T-helper 1 cell treated with Interleukin-12 subunit alpha and Interleukin-12 subunit beta and Interleukin-4 antibody, amounts not matched to agents 30 μg/mL and 1 μg/mL, for 36 hours (primary cell): ENCODE results near the gene BPIFB3.
"Not testable (repeated sequence)": the region's sequence is repeated elsewhere in the genome, so short reads cannot be mapped to it uniquely, and the experiment has no call there.

Source experiments
- H3K27ac Mint-ChIP-seq: one replicate; pipeline ENCODE4 v1.8.0; 2021; ENCODE audit warnings: mild to moderate bottlenecking, mixed read lengths
- H3K27me3 Mint-ChIP-seq: one replicate; pipeline ENCODE4 v1.8.0; 2021; ENCODE audit warnings: low read depth, mixed read lengths
- H3K36me3 Mint-ChIP-seq: one replicate; pipeline ENCODE4 v1.8.0; 2021; ENCODE audit warnings: low read depth, mixed read lengths
- H3K4me1 Mint-ChIP-seq: one replicate; pipeline ENCODE4 v1.8.0; 2021; ENCODE audit warnings: low read depth, mixed read lengths
- H3K4me3 Mint-ChIP-seq: one replicate; pipeline ENCODE4 v1.8.0; 2021; ENCODE audit warnings: mild to moderate bottlenecking, moderate library complexity, mixed read lengths
- H3K9me3 Mint-ChIP-seq: one replicate; pipeline ENCODE4 v1.8.0; 2021; ENCODE audit warnings: mixed read lengths

Gene BPIFB3

DNA sequence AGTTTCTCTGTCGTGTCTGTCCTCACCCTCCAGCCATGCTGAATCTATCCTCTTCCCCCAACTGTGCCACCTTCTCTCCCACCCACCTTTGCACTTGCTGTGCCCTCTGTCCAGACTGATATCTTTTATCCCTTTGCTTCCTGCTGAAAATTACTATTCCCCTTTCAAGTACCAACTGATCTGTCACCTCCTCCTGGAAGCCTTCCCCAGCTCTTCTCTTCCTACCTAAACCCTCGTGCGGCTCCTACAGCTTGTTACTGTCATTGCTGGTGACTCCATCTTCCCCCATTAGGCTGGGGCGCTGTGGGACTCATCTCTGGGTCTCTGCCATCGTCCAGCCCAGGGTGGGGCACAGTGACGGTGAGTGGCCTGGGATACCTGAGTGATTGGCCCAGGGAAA, 21.1 kb upstream of the BPIFB3 start:
- Mint-ChIP-seq H3K4me1 (no peaks in the 10 kb centered on the region), H3K27me3 (no peaks in the 10 kb centered on the region)

GRCh38 chr20:33033381-33033780, 20.3 kb upstream of the BPIFB3 start:
- H3K4me1 Mint-ChIP-seq = no peaks in the 10 kb centered on the region
- no peaks in the 10 kb centered on the region for H3K36me3 Mint-ChIP-seq

More for the DNA sequence above, 21.1 kb upstream of the BPIFB3 start:
- Mint-ChIP-seq H3K4me3 (no peak overlapping the region), H3K9me3 (no peaks in the 10 kb centered on the region), H3K36me3 (no peaks in the 10 kb centered on the region), H3K27ac (no peak overlapping the region)

GRCh38 chr20:33034115-33034514, 19.6 kb upstream of the BPIFB3 start:
- Mint-ChIP-seq H3K4me3 (no peak overlapping the region), H3K4me1 (no peaks in the 10 kb centered on the region), H3K27me3 (no peaks in the 10 kb centered on the region), H3K9me3 (no peaks in the 10 kb centered on the region), H3K27ac (no peak overlapping the region), H3K36me3 (no peaks in the 10 kb centered on the region)

More at GRCh38 chr20:33033381-33033780, 20.3 kb upstream of the BPIFB3 start:
- H3K4me3 Mint-ChIP-seq = no peak overlapping the region
- H3K27ac Mint-ChIP-seq = no peak overlapping the region
- H3K27me3 Mint-ChIP-seq = no peaks in the 10 kb centered on the region
- H3K9me3 Mint-ChIP-seq = no peaks in the 10 kb centered on the region

DNA sequence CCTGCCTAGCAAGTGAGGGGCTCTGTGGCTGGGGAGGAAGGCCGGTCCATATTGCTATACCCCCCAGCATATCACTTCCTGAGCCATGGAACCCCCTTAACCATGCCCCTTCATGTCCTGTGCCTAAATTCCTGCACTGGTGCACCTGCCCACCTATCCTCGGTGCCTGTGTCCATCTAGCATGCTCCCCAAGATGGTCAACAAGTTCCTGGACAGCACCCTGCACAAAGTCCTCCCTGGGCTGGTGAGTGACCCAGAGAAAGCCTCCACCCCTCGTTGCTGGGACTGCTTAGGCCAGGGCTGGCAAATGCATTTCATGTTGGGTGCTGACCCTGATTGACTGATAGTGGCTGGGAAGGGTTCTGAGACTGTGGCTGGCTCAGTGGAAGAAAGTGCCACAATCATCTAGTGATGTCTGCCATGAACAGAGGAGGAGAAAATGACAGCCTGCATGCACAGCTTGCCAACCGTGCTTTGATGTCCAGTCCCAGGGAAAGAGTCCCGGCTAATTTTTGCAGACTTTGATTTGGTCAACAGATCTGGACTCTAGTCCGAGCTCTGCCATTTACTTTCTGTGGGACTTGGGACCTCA, 18.7 kb upstream of the BPIFB3 start:
- no peaks in the 10 kb centered on the region for H3K4me1 Mint-ChIP-seq
- H3K9me3 Mint-ChIP-seq = no peaks in the 10 kb centered on the region
- no peaks in the 10 kb centered on the region for H3K27me3 Mint-ChIP-seq
- no peak overlapping the region for H3K27ac Mint-ChIP-seq
- H3K4me3 Mint-ChIP-seq = no peak overlapping the region
- H3K36me3 Mint-ChIP-seq = no peaks in the 10 kb centered on the region

DNA sequence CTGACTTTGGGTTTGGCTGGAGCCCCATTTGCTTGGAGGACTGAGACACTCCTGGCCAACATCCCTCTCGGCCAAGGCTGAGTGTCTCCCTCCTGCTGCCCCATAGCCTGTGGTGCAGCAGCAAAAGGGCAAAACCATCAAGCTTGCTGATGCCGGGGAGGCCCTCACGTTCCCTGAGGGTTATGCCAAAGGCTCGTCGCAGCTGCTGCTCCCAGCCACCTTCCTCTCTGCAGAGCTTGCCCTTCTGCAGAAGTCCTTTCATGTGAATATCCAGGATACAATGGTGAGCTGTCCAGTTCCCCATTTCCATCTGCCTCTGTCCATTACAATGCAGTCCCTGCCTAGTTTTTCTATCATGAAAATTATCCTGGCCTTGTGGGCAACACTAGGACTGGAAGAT, 16.2 kb upstream of the BPIFB3 start:
- Mint-ChIP-seq H3K4me3 (no peak overlapping the region), H3K27ac (no peak overlapping the region), H3K36me3 (no peaks in the 10 kb centered on the region), H3K9me3 (no peaks in the 10 kb centered on the region), H3K27me3 (no peaks in the 10 kb centered on the region), H3K4me1 (no peaks in the 10 kb centered on the region)

GRCh38 chr20:33038243-33038642, 15.5 kb upstream of the BPIFB3 start:
- Mint-ChIP-seq H3K9me3 (no peaks in the 10 kb centered on the region), H3K27ac (no peak overlapping the region), H3K4me3 (no peak overlapping the region), H3K27me3 (no peaks in the 10 kb centered on the region), H3K4me1 (no peaks in the 10 kb centered on the region), H3K36me3 (no peaks in the 10 kb centered on the region)

GRCh38 chr20:33042430-33042829, 11.3 kb upstream of the BPIFB3 start:
- no peak overlapping the region for H3K4me3 Mint-ChIP-seq
- peaks cover 24% of the 10 kb centered on the region for H3K9me3 Mint-ChIP-seq
- no peaks in the 10 kb centered on the region for H3K36me3 Mint-ChIP-seq
- H3K27me3 Mint-ChIP-seq = peaks cover 3% of the 10 kb centered on the region
- no peaks in the 10 kb centered on the region for H3K4me1 Mint-ChIP-seq
- no peak overlapping the region for H3K27ac Mint-ChIP-seq

DNA sequence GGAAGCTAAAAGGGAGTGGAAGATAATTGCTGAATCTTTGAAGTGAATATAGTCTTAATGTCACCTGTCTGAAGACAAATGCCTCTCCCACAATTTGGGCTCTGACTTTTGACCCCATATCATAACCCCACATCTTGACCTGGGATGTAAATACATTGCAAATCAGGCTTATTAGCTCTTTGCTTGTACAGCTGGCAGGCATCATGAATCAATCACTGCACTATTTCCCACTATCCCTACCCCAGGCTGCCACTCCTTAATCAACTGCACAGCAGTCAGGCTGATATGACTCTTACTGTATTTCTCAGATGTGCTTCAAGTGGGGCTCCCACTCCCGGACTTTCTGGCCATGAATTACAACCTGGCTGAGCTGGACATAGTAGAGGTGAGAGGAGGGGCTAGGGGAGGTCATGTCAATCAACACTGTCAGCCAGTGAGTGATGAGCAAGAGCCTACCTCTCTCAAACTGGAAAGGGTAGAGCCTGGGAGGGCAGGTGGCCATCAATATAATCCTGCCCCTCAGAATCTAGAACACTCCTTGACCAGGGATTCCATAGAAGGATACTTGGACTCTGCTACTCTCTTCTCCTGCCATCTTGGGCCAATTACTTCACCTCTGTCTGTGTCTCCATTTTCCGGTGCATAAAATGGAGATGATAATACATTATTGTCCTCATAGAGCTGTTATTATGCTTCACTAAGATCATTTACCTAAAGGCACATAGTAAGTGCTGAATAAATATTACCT, 10.5 kb upstream of the BPIFB3 start:
- H3K27ac Mint-ChIP-seq = no peak overlapping the region
- no peak overlapping the region for H3K4me3 Mint-ChIP-seq
- no peaks in the 10 kb centered on the region for H3K4me1 Mint-ChIP-seq
- peaks cover 3% of the 10 kb centered on the region for H3K27me3 Mint-ChIP-seq
- no peaks in the 10 kb centered on the region for H3K36me3 Mint-ChIP-seq
- peaks cover 24% of the 10 kb centered on the region for H3K9me3 Mint-ChIP-seq

GRCh38 chr20:33043731-33044181, 9.9 kb upstream of the BPIFB3 start:
- Mint-ChIP-seq H3K9me3 (peaks cover 24% of the 10 kb centered on the region), H3K27me3 (peaks cover 3% of the 10 kb centered on the region), H3K4me1 (no peaks in the 10 kb centered on the region), H3K4me3 (no peak overlapping the region), H3K36me3 (no peaks in the 10 kb centered on the region), H3K27ac (no peak overlapping the region)

DNA sequence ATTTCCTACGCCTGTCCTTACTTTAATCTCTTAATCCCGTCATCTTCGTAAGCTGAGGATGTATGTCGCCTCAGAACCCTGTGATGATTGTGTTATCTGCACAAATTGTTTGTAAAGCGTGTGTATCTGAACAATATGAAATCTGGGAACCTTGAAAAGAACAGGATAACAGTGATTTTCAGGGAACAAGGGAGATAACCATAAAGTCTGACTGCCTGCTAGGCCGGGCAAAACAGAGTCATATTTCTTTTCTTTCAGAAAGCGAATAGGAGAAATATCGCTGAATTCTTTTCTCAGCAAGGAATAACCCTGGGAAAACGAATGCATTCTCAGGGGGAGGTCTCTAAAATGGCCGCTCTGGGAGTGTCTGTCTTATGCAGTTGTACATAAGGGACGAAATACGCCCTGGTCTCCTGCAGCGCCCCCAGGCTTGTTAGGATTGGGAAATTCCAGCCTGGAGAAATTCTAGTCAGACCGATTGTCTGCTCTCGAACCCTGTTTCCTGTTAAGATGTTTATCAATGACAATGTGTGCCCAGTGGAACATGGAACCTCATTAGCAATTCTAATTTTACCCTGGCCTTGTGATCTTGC, 8.5 kb upstream of the BPIFB3 start:
- not testable (repeated sequence) for H3K4me3 Mint-ChIP-seq, H3K27me3 Mint-ChIP-seq, H3K36me3 Mint-ChIP-seq, H3K27ac Mint-ChIP-seq, H3K4me1 Mint-ChIP-seq
- peaks cover 24% of the 10 kb centered on the region for H3K9me3 Mint-ChIP-seq

DNA sequence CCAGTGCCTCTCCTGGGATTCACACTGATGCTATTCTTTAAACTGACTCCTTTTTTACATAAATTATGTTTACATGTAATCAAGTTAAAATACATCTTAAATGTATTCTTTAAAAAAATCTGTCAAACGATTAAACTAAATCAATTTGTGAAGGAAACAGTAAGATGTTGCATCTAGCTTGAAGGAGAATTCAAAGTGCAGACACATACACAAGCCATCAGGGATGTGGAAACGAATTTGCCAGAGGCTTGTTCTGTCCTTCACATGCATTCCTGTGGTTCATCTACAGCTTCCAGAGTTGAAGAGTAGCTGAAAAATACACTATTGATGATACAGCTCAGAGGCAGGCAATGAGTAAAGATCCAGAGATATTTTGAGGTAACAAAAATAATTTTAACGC, 7.3 kb upstream of the BPIFB3 start:
- Mint-ChIP-seq H3K4me3 (no peak overlapping the region), H3K27ac (no peak overlapping the region), H3K4me1 (no peaks in the 10 kb centered on the region), H3K27me3 (peaks cover 3% of the 10 kb centered on the region), H3K36me3 (no peaks in the 10 kb centered on the region), H3K9me3 (peaks cover 24% of the 10 kb centered on the region)

DNA sequence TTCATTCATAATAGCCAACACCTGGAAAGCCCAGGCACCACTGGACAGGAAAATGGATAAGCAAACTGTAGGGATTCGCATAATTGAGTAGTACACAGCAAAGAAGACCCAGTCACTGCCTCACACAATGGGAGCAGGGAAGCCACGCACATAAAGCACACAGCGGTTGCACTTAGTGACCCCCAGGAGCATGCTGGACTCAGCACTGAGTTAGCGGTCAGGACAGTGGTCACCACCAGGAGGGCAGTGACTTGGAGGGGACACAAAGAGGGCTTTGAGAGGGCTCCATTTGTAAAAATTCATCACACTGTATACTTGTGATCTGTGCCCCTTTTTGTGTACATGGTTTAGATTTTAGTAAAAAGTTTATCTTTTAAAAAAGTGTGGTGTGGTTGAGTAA, 2.4 kb upstream of the BPIFB3 start:
- Mint-ChIP-seq H3K4me1 (no peaks in the 10 kb centered on the region), H3K36me3 (no peaks in the 10 kb centered on the region), H3K9me3 (peaks cover 4% of the 10 kb centered on the region), H3K4me3 (no peak overlapping the region), H3K27me3 (no peaks in the 10 kb centered on the region), H3K27ac (no peak overlapping the region)

GRCh38 chr20:33054381-33054780, 678 bp downstream of the BPIFB3 start:
- Mint-ChIP-seq H3K27ac (no peak overlapping the region), H3K4me3 (no peak overlapping the region), H3K9me3 (no peaks in the 10 kb centered on the region), H3K4me1 (no peaks in the 10 kb centered on the region), H3K27me3 (no peaks in the 10 kb centered on the region), H3K36me3 (no peaks in the 10 kb centered on the region)

DNA sequence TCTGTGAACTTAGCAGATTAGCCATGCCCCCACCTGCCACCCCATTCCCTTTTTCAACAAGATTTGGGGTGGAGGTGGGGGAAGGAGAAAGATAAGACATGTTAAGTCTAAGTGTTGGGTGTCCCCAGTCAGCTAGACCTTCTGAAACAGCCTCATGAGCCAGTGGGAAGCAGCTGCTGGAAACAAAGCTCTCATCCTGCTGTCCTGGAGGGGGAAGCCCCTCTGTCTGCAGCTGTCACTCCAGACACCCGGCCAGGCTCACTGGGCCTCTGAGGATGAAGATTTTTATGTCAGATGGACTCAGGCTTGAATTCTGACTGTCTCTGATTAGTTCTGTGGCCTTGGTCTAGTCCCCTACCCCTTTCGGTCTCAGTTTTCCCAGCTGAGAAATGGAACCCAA, 1.1 kb downstream of the BPIFB3 start:
- no peak overlapping the region for H3K27ac Mint-ChIP-seq
- no peak overlapping the region for H3K4me3 Mint-ChIP-seq
- no peaks in the 10 kb centered on the region for H3K27me3 Mint-ChIP-seq
- H3K9me3 Mint-ChIP-seq = no peaks in the 10 kb centered on the region
- H3K36me3 Mint-ChIP-seq = no peaks in the 10 kb centered on the region
- no peaks in the 10 kb centered on the region for H3K4me1 Mint-ChIP-seq

- Mint-ChIP-seq H3K4me3 (no peak overlapping the region), H3K27me3 (no peaks in the 10 kb centered on the region), H3K4me1 (no peaks in the 10 kb centered on the region), H3K9me3 (no peaks in the 10 kb centered on the region), H3K36me3 (no peaks in the 10 kb centered on the region), H3K27ac (no peak overlapping the region)
Measured at GRCh38 chr20:33059136-33059535, 5.4 kb downstream of the BPIFB3 start.
